Stimulated activated CD8-positive, alpha-beta memory T cell treated with anti-CD3 and anti-CD28 coated beads, Interleukin-7, amount 100 ng/mL, for 4 hours (primary cell): ENCODE data around the gene MMAB.

Experiments used
- DNase-seq, 2 donors: peaks; one replicate each; pipeline ENCODE4 v3.0.0-alpha.2; 2020; ENCODE audit warnings: low read depth in 2 of 2

MMAB gene

DNA sequence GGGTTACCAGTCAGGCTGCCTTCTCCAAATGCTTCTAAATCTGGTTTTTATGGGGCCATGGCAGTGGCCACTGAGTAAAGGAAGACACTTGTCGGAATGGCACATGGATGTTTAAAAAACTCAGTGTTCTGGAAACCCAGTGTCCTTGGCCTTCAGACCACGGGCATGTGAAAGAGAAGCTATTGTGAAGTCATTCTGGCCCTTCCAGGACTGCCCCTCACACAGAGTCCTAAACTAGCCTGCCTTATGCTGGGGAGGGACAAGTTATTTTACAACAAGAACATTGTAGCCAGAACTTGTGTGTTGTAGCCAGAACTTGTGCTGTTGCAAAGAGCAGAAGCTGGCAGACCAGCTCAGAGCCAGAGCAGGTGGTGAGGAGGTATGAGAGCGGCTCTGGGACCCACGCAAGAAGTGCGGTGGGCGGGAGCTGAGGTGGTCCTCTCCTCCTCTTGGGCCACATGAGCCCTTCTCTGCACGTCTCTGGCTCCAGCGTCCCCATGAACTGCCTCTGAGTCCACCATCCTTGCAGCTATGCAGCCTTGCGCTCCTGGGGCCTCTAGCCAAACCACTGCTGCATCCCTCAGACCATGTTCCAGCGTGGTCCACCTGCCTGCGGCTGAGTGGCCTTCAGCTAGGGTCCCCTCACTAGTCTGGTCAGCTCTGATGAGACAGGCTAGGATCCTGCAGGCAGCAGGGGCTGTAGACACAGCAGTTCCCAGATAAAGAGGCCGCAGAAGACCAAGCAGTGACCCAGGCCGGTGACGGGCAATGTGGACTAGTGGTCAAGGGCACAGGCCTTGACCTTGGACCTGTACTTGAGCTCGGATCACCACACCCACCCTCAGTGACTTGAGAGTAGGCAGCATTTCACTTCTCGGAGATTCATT is 32.5 kb downstream of the MMAB start:
- DNase-seq = no peak

DNA sequence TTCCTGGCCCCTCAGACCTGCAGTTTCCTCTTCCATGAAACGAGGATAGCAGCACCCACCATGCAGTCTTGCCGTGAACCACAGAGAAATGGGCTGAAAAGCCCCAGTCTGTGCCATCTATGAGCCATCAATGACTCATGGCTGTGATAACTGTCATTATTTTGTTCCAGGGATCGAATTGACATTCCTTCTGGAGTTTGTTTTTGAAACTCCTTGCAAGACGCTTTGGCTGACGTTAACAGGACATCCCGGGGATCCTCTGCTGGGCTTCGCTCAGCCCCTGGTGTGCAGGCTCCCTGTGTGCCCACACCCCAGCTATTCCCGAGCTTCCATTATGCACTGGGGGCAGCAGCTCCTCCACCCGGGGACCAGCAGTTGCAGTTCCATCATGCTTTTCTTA is 33.8 kb downstream of the MMAB start:
- no peak for DNase-seq

DNA sequence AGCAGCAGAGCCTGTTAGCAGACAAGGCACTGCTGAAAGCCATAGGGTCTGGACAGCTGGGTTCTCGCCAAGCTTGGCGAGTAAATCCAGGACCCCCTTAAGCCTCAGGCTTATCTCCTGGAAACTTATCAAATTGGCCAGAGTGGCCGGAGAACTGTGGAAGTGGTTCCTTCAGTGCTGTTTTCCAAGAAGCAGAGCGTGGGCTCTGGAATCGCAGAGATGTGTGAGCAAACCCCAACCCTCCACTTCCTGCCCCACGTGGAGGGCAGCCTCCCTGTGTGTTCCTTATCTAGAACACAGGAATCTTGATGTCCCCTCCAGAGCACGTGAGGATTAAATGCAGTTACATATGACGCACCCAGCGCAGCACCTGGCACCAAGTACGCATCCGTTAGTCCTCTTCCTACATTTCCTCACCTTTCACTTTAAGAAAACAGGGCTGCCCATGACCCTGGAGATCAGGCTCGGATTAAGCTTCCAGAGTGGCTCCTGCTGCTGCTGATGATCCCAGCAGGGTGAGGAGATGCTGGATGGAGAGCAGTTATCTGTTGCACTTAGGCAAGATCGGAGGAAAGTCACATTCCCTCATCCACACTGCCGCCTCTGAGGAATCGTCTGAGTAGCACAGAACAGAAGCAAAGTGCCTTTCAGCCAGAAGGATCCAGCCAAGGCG is 35.0 kb downstream of the MMAB start:
- no peak for DNase-seq

DNA sequence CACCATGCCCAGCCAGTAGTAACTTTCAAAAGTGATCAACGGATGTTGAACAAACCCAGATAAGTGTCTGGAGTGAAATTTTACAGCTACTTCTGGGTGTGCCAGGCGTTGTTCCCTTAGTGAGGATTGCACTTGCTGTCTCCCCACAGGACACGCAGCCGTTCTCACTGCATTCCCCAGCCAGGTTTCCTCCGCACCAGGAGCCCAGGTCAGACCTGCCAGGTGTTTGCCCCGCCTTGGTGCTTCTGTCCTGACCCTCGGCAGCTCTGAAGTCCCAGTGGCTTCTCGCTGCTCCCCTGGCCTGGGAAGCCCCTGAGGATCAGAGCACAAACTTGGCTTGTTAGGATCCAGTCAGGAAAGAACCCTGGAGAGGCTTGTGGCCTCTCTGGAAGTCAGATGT is 36.2 kb downstream of the MMAB start:
- no peak for DNase-seq

DNA sequence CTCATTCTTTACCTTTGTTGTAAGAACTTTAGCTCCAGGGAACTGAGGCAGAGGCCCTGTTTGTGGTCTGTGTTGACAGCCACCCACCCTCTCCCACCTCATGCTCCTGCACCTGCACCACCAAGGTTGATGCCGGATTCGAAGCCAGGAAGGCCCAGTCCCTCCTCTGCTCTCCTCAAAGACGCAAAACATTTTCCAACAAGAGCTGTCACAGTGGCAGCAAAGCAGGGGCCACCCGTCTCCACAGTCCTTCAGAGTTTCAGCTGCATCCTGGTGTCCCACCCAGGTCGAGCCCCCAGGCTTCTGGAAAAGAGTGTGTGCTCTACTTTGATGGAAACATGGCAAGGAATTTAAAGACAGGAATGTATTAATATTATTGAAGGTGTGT is 37.4 kb downstream of the MMAB start:
- no peak for DNase-seq

DNA sequence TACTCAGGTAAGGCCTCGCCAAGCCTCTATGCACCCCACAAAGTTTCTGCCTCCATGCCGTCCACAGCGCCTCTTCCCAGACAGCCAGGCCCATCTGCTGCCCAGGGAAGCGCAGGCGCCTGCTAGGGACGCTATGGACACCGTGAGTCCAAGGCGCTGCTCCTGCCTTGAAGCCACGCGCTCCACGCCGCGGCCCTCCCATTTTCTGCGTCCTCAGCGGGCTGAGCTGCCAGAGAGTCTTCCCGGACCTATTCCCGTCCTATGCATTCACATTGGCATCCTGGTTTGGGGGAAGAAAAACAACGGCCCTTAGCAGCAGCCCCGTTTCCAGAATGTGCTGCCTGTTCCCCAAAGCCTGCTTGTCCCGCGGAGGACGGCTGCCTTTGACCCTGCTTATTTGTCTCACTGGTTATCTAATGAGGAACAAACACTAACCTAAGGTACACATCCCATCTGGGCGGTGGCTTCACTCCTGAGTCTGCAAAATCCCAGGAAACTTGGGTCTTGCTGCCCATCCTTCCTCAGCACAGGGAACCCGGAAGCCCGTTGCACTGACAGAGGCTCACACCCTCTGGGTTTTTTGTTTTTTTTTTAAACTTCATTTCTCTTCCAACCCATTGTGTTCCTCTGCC is 38.0 kb downstream of the MMAB start:
- DNase-seq = no peak

DNA sequence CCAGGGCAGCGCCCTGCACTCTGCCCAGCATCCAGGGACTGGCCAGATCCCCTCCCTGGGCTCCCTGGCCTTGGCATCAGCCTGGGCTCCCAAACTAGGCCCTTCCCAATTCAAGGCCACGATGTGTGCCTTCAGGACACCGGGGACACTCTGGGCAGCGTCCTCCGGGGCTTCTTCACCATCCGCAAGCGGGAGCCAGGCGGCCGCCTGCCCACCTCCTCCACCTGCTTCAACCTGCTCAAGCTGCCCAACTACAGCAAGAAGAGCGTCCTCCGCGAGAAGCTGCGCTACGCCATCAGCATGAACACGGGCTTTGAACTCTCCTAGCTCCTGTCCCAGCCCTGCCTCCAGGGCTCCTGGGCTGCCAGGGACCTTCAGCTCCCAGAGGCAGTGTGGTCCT is 38.8 kb downstream of the MMAB start:
- DNase-seq = no peak

DNA sequence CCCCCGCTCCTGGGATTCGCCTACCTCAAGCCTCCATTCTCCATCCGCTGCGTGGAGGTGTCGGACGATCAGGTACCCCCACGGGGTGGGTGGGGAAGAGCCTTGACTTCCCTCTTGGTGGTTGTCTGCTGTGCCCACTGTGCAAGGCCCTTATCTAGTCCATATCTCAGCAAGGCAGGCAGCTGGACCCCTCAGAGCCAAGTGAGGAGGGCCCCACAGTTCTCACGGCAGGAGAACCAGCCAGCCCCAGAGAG is 39.9 kb downstream of the MMAB start:
- no peak for DNase-seq

DNA sequence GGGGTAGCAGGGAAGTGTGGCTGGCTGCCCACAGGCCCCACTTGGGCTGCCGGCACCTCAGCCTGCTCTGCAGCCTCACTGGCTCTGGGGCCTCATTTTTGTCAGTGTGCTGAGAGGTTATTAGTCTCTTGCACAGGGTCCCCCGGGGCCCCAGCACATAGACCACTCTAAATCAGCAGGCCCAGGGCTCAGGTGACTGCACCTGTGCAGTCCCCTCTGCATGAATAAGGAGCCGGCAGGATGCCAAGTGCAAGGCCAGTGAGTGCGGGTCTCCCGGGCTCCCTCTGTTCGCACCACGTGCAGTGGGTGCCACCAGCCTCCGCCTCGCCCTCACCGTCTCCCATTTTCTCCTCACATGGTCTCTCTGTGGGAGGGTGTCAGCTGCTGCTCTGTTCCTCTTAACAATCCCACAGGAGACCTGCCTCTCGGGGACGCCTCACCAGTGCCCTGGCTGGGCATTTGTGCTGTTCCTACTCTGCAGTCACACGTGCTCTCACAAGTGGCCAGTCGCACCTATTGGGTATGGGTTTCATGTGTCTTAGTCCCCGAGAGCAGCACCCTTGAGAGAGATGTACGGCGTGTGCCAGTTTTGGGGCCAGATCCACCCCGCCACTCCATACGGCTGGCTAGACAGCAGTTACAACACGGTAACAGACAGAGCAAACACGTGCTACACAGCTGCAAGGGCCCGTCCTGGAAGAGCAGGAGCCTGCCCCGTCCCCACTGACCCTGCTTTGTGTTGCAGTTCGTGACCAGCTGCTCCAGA is 40.4 kb downstream of the MMAB start:
- no peak for DNase-seq

DNA sequence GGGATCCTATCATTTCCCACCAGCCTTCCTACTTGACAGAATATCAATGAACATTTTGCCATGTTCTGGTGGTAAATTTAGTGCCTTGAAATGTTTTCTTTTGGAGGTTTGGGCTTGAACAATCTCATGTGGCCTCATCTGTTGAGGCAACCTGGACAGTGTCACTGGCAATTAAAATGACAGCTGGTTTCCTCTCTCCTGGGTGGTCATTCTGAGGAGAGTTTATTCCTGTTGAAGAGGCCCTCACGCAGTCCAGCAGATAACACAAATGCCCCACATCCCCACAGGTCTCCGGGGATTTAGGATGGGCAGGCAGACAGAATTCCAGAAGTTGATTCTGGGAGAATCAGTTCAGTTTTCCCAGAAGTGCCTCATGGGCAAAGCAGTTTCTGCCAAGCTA is 41.9 kb downstream of the MMAB start:
- DNase-seq = no peak

DNA sequence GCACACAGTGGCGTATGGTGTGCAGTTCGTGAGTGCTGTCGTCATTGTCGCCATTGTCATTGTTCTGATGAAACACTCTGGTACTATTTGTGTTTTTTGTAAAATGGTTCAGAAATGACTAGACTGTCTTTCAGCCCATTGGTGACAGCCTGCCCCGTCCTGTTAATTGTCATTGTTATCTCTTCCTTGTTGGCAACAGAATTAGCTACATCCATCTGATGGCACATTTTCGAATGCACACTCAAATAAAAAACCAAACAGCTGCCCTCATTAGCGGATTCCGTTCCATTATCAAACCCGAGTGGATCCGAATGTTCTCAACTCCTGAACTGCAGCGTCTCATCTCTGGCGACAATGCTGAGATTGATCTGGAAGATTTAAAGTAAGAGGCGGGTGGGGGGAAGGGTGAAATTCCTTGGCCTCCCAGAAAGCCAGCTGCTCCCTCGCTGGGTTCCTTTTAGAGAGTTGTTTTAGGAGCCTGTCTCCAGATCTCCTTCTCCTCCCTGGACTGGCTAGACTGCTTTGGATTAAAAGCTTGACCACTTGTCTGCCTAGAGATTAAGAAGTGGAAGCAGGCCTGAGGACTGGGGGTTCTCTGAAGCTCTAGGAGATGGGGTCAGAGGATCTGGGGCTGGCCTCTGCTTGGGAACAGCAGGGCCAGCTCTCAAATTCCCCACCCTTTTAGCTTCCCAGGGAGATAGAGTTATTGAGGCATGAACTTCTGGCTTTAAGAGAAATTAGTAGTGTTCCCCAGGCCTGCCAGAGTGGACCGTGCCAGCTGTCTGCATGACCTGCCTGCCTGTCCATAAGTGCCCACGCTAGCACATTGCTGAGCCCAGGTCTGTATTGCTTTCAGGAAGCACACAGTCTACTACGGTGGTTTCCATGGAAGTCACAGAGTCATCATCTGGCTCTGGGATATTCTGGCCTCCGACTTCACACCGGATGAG is 43.3 kb downstream of the MMAB start:
- no peak for DNase-seq

DNA sequence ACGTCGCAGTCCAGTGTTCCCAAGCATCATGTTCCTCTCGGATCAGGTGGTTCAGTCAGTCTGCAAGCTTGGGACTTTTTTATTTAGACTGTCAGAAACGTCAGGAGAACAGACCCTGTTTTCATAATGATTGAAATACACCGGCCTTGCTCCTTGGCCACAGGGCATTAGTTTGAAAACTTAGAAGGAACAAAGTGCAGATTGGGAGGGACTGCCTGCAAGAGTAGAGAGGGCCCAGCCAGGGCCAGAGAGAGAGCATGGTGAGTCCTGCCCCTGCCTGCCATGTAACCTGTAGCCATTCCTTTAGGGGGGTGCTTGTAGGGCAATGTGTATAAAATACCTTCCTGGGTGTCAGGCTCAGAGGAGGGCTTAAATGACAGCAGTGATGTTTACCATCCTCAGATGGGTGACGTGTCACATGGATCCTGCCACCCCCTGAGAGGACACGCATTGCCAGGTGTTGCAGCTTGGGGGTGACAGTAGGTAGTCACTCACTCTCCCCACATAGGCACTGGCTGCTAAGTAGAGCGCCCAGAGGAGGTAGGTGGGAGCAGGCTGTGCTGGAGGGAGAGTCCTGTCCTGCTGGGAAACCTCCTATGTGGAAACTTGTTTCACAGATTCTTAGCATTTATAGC is 45.7 kb downstream of the MMAB start:
- DNase-seq = no peak

DNA sequence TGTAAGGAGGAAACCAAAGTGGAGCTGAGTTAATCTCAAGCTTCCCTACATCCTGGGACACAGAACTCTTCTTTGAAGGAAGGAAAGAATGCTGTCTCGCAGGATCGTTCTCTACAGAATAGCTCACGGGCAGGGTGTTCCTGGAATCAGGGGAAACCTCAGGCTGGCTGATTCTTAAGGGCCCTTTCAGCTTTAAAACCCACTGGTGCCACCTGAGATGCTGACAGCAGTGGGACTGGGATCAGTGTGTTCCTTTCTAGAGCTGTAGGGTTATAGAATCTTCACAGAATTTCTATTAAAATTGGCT is 48.1 kb downstream of the MMAB start:
- DNase-seq = no peak

DNA sequence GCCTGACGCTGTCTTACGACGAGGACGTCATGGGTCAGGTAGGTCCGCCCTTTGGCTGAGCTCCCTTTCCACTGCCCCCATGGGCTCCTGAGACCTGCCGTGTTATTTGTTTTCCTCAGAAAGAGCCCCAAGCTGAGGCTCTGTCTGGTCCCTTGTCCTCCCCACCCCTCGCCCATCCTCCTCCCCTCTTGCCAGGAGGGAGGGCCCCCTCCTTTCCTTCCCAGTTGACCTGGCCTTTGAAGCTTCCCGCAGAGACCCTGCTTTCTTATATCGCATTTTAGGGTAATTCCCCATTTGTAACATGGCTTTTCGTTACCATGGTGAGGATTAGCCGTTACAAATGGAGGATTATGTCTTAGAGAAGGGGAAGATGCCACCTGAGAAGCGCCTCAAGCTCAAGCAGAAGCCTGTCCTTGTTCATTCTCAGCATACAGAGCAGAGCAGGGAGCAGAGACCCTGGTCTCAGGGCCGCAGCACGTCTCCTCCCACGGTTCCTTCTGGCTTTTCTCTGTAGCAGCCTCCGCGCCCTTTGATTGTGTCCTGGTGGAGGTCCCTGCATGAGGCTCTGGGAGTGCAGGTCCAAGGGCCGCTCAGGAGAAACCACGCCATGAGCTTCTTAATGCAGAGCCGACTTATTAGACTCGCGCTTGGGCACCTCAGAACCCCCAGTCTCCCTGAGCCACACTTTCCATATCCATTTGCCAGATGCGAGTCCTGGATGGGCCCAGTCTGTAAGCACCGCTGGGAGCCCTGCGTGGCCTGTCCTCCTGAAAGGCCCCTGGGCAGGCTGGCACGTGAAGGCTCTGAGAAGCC is 48.6 kb downstream of the MMAB start:
- no peak for DNase-seq

DNA sequence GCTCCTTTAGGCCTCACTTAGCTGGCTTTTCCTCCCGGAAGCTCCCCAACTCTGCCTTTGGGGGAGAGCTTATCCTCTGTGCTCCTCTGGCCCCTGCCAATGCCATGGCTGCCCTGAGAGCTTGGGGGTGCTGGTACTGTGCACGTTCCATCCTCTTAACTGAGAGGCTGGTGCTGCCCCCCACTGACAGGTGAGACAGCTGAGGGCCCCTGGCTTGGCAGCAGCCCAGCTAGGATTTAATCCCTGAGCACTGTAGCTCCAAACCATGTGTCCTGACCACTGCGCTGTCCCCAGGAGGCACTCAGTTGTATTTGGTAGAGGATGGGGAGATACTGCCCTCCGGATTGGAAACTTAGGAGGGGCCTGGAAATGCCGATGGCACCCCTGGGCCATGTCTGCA is 49.8 kb downstream of the MMAB start:
- DNase-seq = no peak

DNA sequence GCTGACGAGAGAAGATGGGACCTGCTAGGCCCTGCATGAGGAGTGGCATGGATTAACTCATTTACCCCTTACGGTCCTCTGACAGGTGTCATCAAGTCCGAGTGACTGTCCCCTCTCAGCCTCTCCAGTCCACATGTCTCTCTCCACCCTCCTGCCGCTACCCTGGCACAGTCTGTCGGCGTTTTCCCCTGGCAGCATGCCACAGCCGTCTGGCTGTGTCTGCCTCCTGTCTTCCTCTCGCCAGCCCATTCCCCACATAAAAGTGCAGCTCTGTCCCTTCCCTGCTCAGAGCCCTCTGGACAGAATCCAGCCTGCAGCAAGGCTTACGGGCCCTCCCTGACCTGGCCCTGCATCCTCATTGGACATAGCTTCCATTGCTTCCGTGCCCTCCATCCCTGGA is 50.2 kb downstream of the MMAB start:
- DNase-seq = no peak

DNA sequence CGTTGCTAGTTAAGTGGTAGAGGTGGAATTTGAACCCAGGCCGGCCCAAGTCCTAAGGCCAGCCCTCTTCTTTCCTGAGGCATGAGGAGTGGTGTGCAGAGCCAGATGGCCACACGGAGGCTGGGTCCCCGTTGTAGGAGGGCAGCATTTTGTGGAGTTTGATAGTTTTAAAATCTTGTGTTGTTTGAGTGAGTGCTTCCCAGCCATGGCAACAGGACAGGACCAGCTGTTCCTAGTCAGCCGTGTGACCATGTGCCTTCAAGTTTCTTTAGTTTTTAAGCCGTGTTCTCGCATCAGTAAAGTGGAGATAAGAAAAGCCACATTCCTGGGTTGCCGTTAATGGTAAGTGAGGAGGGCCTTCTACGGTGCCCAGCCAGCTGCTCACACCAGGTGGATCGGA is 51.5 kb downstream of the MMAB start:
- DNase-seq = no peak

DNA sequence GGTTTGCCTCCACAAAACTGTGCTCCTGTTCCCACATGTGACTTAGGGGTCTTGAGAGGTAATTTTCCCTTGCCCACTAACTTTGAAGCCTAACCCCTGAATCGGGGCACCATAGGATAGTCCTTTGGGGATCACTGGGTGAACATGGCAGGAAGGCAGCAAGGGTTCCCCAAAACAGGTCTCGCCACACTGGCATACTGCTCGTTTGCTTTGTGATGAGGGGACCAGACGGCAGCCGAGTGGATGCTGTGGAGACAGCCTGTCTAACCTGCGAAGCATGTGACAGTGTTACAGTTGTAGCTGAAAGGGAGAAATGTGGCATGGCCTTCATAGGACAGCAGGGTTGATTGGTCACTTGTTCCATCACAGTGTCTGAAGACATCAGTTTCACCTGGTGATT is 53.5 kb downstream of the MMAB start:
- no peak for DNase-seq

DNA sequence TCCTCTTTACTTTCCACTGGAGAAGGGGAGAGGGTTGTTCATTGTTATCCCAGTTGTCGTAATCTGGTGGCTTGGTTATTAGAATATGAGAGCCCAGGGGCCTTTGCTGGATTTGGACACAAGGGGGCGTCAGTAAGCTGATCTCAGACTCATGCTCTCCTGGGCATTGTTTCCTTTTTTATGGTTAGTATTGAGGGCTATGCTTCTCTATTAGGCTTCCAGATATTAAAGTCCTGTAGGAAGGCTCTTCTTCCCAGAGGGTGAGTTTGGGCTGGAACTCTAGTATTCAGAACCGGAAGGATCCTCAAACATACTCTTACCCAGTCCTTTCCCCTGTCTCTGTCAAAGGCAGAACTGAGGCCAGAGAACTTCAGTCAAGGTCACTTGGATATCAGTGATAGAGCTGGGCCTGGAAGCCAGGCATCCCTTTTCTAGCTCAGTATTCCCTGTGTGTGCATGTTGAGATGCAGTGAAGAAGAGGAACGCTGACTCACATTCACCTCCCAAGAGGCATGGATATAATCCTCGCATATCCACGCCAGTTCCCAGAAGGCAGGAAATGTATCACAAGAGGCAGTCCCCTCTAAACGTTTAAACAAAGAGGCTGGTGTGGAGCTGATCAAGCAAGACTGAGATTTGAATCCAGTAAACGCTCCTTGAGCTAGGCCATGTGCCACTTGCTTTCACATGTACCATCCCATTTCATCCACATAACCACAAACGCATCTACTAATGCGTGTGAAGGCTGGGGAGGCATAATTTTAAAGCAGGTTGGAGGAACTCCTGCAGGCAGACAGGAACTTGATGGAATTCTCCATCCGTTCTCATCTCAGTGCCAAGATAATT is 54.3 kb downstream of the MMAB start:
- DNase-seq = peak; percentile 12 to 19
